HG03469 (cell line): ENCODE results near the gene SLC39A11.
"Not testable (repeated sequence)": the region's sequence is repeated elsewhere in the genome, so short reads cannot be mapped to it uniquely, and the experiment has no call there.

Source experiments
- ATAC-seq: cut with Tn5 transposase; IDR thresholded peaks from one replicate; pipeline ENCODE4 v1.9.1; 2021; ENCODE audit warnings: mild to moderate bottlenecking, moderate library complexity, moderate number of reproducible peaks; ENCODE audit not compliant: unreplicated experiment

SLC39A11 gene

GRCh38 chr17:72646176-72646575 is 446.3 kb downstream of the SLC39A11 start:
- ATAC-seq = no peak

GRCh38 chr17:72644492-72644891 is 448.0 kb downstream of the SLC39A11 start:
- ATAC-seq = no peak

- ATAC-seq = no peak
Observed at GRCh38 chr17:72643575-72644216, 448.8 kb downstream of the SLC39A11 start.

GRCh38 chr17:72642720-72643119 is 449.8 kb downstream of the SLC39A11 start:
- no peak for ATAC-seq

DNA sequence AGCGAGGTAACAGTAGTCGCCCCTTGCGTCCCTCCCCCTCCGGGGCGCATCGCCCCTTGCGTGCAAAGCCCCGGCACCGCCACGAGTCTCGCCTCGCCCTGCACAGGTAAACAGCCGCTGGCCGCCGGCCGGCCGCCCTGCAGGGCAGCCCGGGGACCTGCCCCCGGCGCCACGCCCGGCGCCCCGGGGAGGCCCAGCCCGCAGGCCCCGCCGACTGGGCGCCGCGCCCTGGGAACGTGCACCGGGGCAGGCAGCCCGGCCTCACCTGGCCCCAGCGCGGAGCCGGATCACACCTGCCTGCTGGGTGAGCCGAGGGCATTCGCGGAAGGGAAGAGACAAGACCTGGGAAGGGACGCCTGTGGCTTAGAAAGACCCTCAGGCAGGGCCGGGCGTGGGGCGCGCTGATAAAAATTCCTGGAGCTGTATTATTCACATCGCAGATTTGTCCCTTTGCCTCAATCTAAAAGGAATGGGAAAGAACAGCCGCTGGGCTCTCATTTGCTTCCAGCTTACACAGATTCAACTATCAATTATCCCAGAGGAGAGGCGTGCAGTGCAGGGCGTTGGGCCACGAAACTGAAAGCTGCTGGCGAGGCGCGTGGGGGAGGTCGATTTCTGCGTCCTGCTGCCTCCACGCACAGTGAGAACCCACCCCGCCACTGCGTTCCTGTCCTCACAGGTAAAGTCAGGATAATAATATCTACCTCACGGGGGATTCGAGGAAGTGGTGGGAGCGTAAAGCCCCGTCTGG is 451.9 kb downstream of the SLC39A11 start:
- no peak for ATAC-seq

DNA sequence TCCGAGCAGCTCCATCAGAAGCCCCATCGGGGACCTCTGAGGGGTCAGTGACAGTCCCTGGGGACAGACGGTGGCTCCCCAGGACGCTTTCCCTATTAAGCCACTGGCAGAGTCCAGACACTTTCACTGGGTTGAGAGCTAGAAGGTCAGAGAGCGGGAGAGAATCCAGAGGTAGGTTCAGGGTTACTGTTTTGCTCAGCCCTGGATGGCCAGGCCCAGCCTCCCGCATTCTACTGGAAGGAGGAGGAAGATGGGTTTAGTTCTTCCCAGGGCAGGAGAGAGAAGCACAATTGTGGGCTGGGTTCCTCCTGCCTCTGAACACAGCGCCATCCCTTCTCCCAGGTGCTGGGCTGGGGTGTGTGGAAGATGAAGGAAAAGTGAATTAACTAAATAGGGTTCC is 452.8 kb downstream of the SLC39A11 start:
- ATAC-seq = no peak

DNA sequence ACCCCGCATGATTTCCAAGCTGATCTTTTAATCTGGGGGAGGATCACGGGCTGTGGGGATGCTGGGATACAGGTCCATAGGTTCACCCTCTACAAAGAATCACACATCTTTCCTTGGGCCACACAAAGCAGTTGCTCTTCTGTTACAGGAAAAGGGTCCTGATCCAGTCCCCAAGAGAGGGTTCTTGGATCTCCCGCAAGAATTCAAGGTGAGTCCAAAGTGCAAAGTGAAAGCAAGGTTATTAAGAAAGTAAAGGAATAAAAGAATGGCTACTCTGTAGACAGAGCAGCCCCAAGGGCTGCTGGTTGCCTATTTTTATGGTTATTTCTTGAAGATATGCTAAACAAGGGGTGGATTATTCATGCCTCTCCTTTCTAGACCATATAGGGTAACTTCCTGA is 453.6 kb downstream of the SLC39A11 start:
- ATAC-seq = not testable (repeated sequence)

DNA sequence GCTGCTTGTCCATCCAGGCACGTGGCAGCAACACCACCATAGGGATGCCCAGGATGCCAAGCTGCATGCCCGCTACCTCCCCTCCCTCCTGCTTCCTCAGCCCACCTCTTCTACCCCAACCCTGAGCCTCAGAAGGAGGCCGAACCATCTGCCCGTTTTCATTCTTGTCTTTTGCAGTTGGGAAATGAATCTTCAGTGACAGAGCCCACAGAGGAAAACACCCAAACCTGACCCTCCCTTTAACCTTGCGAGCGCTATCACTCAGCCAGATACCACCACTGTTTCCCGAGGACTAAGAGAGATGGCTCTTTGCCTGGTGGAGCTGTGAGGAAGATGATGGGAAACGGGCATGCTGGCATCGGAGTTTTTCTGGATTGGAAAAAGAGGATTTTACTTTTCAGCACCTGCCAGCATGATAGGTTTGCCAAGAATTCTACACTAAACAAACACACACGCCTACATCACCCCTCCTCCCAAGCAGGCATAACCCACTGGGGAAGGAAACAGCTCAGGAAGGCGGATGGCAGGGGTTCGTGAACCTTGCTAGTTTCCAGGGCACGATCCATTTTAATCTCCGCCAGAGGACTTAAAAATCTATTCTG is 457.4 kb downstream of the SLC39A11 start:
- ATAC-seq = no peak

DNA sequence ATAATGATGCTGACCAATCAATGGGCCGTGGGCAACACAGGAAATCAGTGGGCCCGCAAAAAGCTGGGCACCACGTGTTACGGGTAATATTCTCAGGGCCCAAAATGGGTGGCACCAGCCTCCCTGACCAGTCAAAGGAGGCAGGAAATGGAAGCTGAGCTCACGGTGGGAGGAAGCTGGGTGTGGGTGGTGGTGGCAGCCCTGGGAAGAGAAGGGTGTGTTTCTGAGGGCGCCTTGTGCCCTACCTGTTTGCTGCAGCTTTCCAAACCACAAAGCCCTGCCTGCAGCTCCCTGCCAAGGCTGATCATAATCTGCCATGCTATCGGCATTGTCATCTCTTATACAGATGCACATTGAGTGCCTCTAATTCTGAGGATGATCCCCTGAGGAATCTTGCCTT is 457.9 kb downstream of the SLC39A11 start:
- ATAC-seq = no peak

DNA sequence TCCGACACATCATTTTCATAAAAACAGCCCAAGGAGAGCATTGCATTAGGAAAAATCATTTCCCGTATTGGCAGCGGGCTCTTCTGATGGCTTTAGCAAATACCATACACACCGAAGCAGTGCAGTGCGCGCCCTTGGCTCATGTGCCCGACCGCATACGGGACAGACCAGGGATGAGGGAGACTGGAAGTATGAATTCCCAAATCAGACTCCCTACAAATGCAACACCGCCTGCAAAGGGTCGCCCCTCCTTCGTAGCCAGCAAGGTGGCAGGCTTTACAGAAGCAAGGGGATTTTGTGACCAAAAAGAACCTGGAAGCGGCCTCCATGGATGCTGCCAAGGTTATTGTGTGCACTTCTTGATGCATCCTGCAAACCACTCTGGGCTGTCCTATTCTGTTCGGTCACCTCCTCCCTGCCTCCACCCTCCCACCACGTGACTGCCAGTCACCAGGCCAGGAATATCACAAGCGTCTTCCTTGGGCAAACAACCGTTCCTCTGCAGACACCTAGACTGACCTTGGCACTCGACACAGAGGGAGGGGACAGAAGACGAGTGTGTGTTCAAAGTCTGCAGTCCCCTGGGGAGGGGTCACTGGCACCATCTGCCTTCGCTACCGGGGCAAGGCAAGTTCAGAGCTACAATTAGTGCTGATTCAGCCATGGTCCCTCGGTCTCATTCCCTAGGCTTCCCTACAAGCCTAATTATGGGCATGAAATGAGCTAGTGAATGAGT is 460.4 kb downstream of the SLC39A11 start:
- no peak for ATAC-seq

DNA sequence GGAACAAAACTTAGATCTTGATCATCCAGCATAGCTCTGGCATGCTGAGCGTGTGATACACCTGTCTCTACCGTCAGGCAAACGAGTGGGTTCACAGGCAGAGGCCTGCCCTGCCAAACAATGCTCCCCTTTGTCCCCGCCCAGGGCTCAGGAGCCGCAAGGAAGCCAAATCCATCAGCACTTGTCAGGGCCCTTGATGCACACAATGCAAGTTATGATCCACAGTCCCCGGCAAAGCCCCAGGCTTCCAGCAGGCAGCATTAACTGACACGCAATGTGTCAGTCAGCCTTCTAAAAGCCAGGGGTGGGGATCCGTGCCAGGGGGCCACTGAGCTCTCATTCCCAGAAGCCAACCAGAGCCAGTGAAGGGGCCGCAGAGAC is 460.9 kb downstream of the SLC39A11 start:
- ATAC-seq = no peak

GRCh38 chr17:72624652-72625051 is 467.8 kb downstream of the SLC39A11 start:
- no peak for ATAC-seq

GRCh38 chr17:72624226-72624625 is 468.3 kb downstream of the SLC39A11 start:
- no peak for ATAC-seq

- no peak for ATAC-seq
Observed at GRCh38 chr17:72622661-72623433, 469.6 kb downstream of the SLC39A11 start.

- no peak for ATAC-seq
Observed at GRCh38 chr17:72619976-72620650, 472.4 kb downstream of the SLC39A11 start.

DNA sequence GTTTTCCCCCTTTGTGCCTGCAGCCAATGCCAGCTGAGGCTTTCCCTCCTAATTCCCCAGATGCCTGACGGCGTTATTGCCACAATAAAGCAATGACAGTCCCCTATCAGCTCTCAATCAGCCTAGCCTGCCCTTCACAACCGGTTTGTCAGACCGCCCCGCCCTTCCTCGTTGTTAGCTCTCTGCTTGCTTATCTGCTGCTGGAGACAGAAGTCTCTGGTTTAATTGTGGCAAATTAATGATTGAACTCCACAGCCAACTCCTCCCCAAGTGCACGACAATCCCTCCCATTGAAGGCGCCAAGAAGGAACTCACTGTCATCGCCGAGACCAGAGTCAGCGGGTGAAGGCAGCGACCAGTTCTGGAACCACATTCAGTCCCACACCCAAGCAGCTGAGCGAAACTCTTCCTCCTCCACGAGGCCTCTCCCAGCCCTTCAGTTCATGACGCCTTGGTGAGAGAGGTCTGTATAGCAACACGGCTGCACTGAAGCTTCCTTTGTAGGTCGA is 474.4 kb downstream of the SLC39A11 start:
- ATAC-seq = no peak

- ATAC-seq = no peak
Observed at GRCh38 chr17:72617557-72617956, 474.9 kb downstream of the SLC39A11 start.

DNA sequence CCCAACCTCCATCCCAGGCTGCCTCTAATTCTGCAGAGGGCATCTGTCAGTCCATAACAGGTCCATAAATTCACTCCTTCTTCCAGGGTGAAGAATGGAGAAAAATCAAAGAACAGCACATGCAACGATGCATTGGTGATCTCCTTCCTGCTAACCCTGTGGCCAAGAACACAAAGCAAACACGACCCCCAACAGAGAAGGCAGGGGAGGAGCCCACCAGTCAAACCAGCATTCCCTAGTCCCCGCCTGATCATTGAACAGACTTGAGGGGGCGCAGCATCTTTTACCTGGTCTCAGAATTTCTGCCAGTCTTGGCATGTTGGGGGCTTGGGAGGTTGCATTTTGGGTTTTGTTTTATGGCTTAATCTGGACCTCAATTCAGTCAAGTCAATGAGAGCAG is 476.0 kb downstream of the SLC39A11 start:
- ATAC-seq = no peak

DNA sequence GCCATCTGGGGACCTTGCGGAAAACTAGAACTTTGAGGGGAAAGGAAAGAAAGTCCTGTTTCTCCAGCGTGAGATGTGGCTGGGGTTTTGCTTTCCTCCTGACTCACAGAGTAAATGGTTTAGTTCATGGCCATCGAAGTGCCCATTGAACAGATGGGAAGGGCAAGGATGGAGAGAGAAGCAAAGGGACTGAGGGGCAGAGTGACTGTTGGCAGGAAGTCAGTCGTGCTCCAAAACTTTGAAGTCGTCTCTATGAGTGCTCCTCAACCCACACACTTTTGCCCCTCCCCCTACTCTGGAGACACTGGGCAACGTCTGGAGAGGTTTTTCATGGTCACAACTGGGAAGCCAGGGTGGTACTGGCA is 476.9 kb downstream of the SLC39A11 start:
- no peak for ATAC-seq
